H9 (cell line): ENCODE results near the gene PTPRS. TPM values are rescaled to one million over a fixed set of nuclear protein-coding genes. Genes with fewer than 3 reads are reported as not detected.

Experiments used
- DNase-seq: peaks from one replicate; pipeline ENCODE4 v3.0.0-alpha.2; 2017
- H2AFZ ChIP-seq: one replicate; pipeline ENCODE4 v1.6.1; 2013; ENCODE audit warnings: mild to moderate bottlenecking, low read length, control low read depth, moderate library complexity
- H2AK5ac ChIP-seq: 2 replicates; pipeline ENCODE4 v1.6.1; 2013; ENCODE audit warnings: low read length, control low read depth, mixed read lengths; ENCODE audit not compliant: insufficient read length
- H2BK120ac ChIP-seq: one replicate; pipeline ENCODE4 v1.6.1; 2013; ENCODE audit warnings: low read depth, mild to moderate bottlenecking, low read length, control low read depth, inconsistent platforms; ENCODE audit not compliant: poor library complexity, severe bottlenecking
- H2BK12ac ChIP-seq: 2 replicates; pipeline ENCODE4 v1.6.1; 2013; ENCODE audit warnings: low read length, control low read depth, mixed read lengths, low read depth; ENCODE audit not compliant: insufficient read length
- H2BK15ac ChIP-seq: 2 replicates; pipeline ENCODE4 v1.6.1; 2013; ENCODE audit warnings: low read depth, low read length, control low read depth
- H2BK20ac ChIP-seq: one replicate; pipeline ENCODE4 v1.6.1; 2013; ENCODE audit warnings: low read depth, mild to moderate bottlenecking, low read length, control low read depth, inconsistent platforms; ENCODE audit not compliant: poor library complexity, severe bottlenecking
- H2BK5ac ChIP-seq: 2 replicates; pipeline ENCODE4 v1.6.1; 2013; ENCODE audit warnings: low read length, control low read depth, mixed read lengths; ENCODE audit not compliant: insufficient read length
- H3K14ac ChIP-seq: 2 replicates; pipeline ENCODE4 v1.6.1; 2013; ENCODE audit warnings: low read length, control low read depth; ENCODE audit not compliant: insufficient read depth
- H3K18ac ChIP-seq: 2 replicates; pipeline ENCODE4 v1.6.1; 2013; ENCODE audit warnings: low read depth, mild to moderate bottlenecking, mixed read lengths, low read length, control low read depth; ENCODE audit not compliant: insufficient read length
- H3K23ac ChIP-seq: 2 replicates; pipeline ENCODE4 v1.6.1; 2013; ENCODE audit warnings: low read length, control low read depth, mixed read lengths, low read depth; ENCODE audit not compliant: insufficient read length
- H3K23me2 ChIP-seq: 2 replicates; pipeline ENCODE4 v1.6.1; 2013; ENCODE audit warnings: low read depth, mild to moderate bottlenecking, mixed read lengths, low read length, control low read depth; ENCODE audit not compliant: insufficient read length, poor library complexity, severe bottlenecking
- H3K27ac ChIP-seq: 2 replicates; pipeline ENCODE4 v1.5.1; 2013; ENCODE audit warnings: low read length, control low read depth, mixed read lengths, low read depth; ENCODE audit not compliant: insufficient read length
- H3K27me3 ChIP-seq: 2 replicates; pipeline ENCODE4 v1.6.1; 2013; ENCODE audit warnings: low read length, control low read depth, inconsistent platforms; ENCODE audit not compliant: insufficient read depth
- H3K4ac ChIP-seq: 2 replicates; pipeline ENCODE4 v1.6.1; 2013; ENCODE audit warnings: low read depth, mild to moderate bottlenecking, control low read depth, inconsistent platforms, low read length, moderate library complexity
- H3K4me1 ChIP-seq: 2 replicates; pipeline ENCODE4 v1.6.1; 2013; ENCODE audit warnings: low read length, control low read depth, inconsistent platforms; ENCODE audit not compliant: insufficient read depth
- H3K4me2 ChIP-seq: 2 replicates; pipeline ENCODE4 v1.6.1; 2013; ENCODE audit warnings: low read length, control low read depth, mixed read lengths; ENCODE audit not compliant: insufficient read length, insufficient read depth
- H3K56ac ChIP-seq: 2 replicates; pipeline ENCODE4 v1.6.1; 2013; ENCODE audit warnings: low read depth, mild to moderate bottlenecking, mixed read lengths, low read length, control low read depth; ENCODE audit not compliant: insufficient read length
- H3K79me1 ChIP-seq: 2 replicates; pipeline ENCODE4 v1.6.1; 2013; ENCODE audit warnings: low read depth, mild to moderate bottlenecking, moderate library complexity, low read length, control low read depth, inconsistent platforms; ENCODE audit not compliant: insufficient read depth, poor library complexity, severe bottlenecking
- H3K79me2 ChIP-seq: 2 replicates; pipeline ENCODE4 v1.6.1; 2013; ENCODE audit warnings: low read length, control low read depth, inconsistent platforms; ENCODE audit not compliant: insufficient read depth
- H3K9ac ChIP-seq: 2 replicates; pipeline ENCODE4 v1.6.1; 2013; ENCODE audit warnings: low read length, control low read depth, mixed read lengths; ENCODE audit not compliant: insufficient read length; ENCODE audit errors: extremely low read depth
- H3K9me3 ChIP-seq: one replicate; pipeline ENCODE4 v1.6.1; 2013; ENCODE audit warnings: low read depth, low read length, inconsistent platforms; ENCODE audit not compliant: control insufficient read depth
- H3T11ph ChIP-seq: one replicate; pipeline ENCODE4 v1.6.1; 2013; ENCODE audit warnings: mild to moderate bottlenecking, low read length, control low read depth, inconsistent platforms
- H4K20me1 ChIP-seq: one replicate; pipeline ENCODE4 v1.6.1; 2013; ENCODE audit not compliant: control insufficient read depth, insufficient read length, insufficient read depth
- H4K5ac ChIP-seq: 2 replicates; pipeline ENCODE4 v1.6.1; 2013; ENCODE audit warnings: low read depth, mild to moderate bottlenecking, mixed read lengths, low read length, control low read depth; ENCODE audit not compliant: insufficient read length
- H4K8ac ChIP-seq: replicated peaks from 2 replicates; pipeline ENCODE4 v1.6.1; 2013; ENCODE audit warnings: low read length, control low read depth, mixed read lengths, low read depth; ENCODE audit not compliant: insufficient read length
- H4K91ac ChIP-seq: 2 replicates; pipeline ENCODE4 v1.6.1; 2013; ENCODE audit warnings: low read depth, mild to moderate bottlenecking, moderate library complexity, mixed read lengths, low read length, control low read depth; ENCODE audit not compliant: insufficient read length
- H3K27ac Mint-ChIP-seq, 3 experiments: 2 replicates in 2 of 3; 3 replicates in 1 of 3; pipeline ENCODE4 v1.8.0; 2020 to 2021; ENCODE audit warnings: mixed read lengths in 3 of 3, mild to moderate bottlenecking in 1 of 3, moderate library complexity in 1 of 3
- H3K27me3 Mint-ChIP-seq: 2 replicates; pipeline ENCODE4 v1.8.0; 2021; ENCODE audit warnings: low read depth, mild to moderate bottlenecking, moderate library complexity, mixed read lengths
- H3K36me3 Mint-ChIP-seq, 3 experiments: 2 replicates in 2 of 3; 3 replicates in 1 of 3; pipeline ENCODE4 v1.8.0; 2020 to 2021; ENCODE audit warnings: low read depth in 3 of 3, mixed read lengths in 3 of 3; ENCODE audit not compliant: insufficient read depth in 1 of 3
- H3K4me1 Mint-ChIP-seq, 2 experiments: 2 replicates each; pipeline ENCODE4 v1.8.0; 2020; ENCODE audit warnings: mixed read lengths in 2 of 2
- H3K4me3 Mint-ChIP-seq, 2 experiments: 2 replicates in 1 of 2; 3 replicates in 1 of 2; pipeline ENCODE4 v1.8.0; 2020 to 2021; ENCODE audit warnings: mild to moderate bottlenecking in 2 of 2, mixed read lengths in 2 of 2, moderate library complexity in 1 of 2
- H3K9me3 Mint-ChIP-seq, 2 experiments: 2 replicates in 1 of 2; 3 replicates in 1 of 2; pipeline ENCODE4 v1.8.0; 2020; ENCODE audit warnings: mild to moderate bottlenecking in 2 of 2, mixed read lengths in 2 of 2, moderate library complexity in 1 of 2
- WGBS: extraction: QIAGEN DNeasy Blood & Tissue Kit; methylation state at CpG from one replicate; pipeline ENCODE4 v1.1.7; 2013; ENCODE audit warnings: missing lambda C conversion rate, low lambda C conversion rate, mixed read lengths; ENCODE audit not compliant: insufficient read length; ENCODE audit errors: extremely low coverage; 5-methylcytosine and 5-hydroxymethylcytosine counted together
- total RNA-seq: library from RNA; stranded (reverse); gene quantifications from 2 replicates; pipeline ENCODE4 v1.2.1, GENCODE V29; 2021
- TF ChIP-seq, protein P1 (sequence below): fragments of 200-600 bp; sonication (generic); conservative IDR thresholded peaks from 3 replicates; pipeline ENCODE4 v1.8.0; 2021; ENCODE audit warnings: antibody characterized with exemption, mild to moderate bottlenecking

PTPRS gene
- total RNA-seq, 1 experiment from 2014 or later = 186 TPM

DNA sequence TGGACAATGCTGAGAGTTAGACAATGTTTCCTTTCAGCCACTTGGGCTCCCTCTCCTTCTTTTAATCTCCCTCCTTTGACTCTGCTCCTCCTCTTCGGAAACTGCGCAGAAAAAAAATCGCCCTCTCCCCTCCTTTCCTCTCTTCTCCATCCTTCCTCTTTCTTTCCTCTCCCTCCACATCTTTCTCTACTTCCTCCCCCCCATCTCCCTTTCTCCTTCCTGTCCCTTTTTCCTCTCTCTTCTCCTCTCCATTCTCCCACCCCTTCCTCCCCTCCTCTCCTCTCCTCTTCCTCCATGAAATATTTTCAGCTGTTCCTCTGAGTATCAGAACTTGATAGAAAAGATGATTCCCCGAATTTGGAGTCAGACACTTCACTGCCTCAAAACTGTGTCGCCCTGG, 15.1 kb upstream of the PTPRS start:
- Histone ChIP-seq H3K56ac (no peak overlapping the region), H3K9me3 (no peaks in the 10 kb centered on the region), H3K9ac (no peak overlapping the region), H4K20me1 (no peaks in the 10 kb centered on the region), H4K91ac (no peak overlapping the region), H3K79me1 (no peaks in the 10 kb centered on the region), H3K23me2 (no peaks in the 10 kb centered on the region), H3K18ac (no peak overlapping the region), H3K23ac (no peak overlapping the region), H3K14ac (no peak overlapping the region), H3K79me2 (no peaks in the 10 kb centered on the region), H3K4ac (no peak overlapping the region), H2AK5ac (no peak overlapping the region), H3K27ac (no peak overlapping the region), H2BK20ac (no peak overlapping the region), H2BK120ac (no peak overlapping the region), H3K4me2 (no peak overlapping the region), H4K5ac (no peak overlapping the region), H4K8ac (no peak overlapping the region), H2BK15ac (no peak overlapping the region), H2AFZ (no peak overlapping the region), H3K4me1 (no peaks in the 10 kb centered on the region), H2BK5ac (no peak overlapping the region), H3T11ph (no peak overlapping the region), H2BK12ac (no peak overlapping the region), H3K27me3 (no peaks in the 10 kb centered on the region)
- Mint-ChIP-seq H3K36me3 (no peaks in the 10 kb centered on the region), H3K27me3 (peaks cover 46% of the 10 kb centered on the region), H3K4me3 (no peak overlapping the region), H3K4me1 (peaks cover 13 to 18% of the 10 kb centered on the region in 2 experiments), H3K27ac (no peak overlapping the region), H3K9me3 (peaks cover 0 to 6% of the 10 kb centered on the region in 2 experiments; a peak in 3 of 5 replicates)
- DNase-seq = no peak
- TF ChIP-seq, protein P1, sequence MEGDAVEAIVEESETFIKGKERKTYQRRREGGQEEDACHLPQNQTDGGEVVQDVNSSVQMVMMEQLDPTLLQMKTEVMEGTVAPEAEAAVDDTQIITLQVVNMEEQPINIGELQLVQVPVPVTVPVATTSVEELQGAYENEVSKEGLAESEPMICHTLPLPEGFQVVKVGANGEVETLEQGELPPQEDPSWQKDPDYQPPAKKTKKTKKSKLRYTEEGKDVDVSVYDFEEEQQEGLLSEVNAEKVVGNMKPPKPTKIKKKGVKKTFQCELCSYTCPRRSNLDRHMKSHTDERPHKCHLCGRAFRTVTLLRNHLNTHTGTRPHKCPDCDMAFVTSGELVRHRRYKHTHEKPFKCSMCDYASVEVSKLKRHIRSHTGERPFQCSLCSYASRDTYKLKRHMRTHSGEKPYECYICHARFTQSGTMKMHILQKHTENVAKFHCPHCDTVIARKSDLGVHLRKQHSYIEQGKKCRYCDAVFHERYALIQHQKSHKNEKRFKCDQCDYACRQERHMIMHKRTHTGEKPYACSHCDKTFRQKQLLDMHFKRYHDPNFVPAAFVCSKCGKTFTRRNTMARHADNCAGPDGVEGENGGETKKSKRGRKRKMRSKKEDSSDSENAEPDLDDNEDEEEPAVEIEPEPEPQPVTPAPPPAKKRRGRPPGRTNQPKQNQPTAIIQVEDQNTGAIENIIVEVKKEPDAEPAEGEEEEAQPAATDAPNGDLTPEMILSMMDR = no peak
- 100% methylated on average over 1 of the region's 5 CpGs for WGBS
